HG03097 (cell line): ENCODE results near the gene LIN52.

Experiments used
- ATAC-seq: cut with Tn5 transposase; IDR thresholded peaks from one replicate; pipeline ENCODE4 v1.9.1; 2021; ENCODE audit not compliant: unreplicated experiment, low FRiP score

The LIN52 gene

DNA sequence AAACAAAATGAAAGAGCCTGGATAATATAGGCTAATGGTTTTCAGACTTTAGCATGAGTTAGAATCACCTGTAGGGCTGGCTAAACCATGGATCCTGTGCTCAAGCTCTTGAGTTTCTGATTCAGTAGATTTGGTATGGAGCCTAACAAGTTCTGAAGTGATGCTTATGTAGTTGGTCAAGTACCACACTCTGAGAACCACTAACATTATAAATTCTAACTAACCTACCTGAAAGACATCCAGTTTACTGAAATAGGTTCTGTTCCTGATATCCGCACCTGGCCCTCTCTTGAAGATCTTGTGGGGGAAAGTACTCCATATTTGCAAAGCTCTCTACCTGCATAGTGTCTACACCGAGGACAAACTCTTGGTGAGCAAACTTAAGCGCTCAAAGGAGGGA lies 95.1 kb downstream of the LIN52 start:
- ATAC-seq, result no peak

DNA sequence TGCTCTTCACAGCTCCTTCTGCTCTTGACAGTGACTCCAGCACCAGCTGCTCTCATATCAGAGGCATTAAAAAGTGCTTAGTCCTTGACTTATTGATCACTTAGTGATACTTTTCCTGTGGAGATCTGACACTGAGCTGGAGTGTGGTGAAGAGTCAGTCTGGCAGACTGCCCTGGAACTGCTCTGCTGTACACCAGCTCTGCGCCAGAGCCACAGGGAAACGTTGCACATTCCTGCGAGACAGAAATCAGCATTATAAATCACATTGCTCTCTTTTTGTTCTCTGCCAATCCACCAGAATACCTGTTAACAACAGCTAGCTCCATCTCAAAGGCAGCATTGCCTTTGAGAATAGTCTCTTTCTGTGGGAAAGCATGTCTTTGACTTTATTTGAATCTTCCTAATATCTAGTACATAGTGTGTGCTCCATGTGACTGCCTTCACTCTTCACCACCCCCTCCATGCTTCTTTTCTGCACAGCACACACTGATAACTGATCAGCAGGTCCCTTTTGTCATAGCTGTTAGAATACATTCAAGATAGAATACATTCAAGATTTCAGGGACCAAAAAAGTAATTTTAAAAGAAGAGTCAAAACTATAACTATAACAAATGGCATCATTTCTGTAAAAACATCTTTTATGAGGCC lies 106.3 kb downstream of the LIN52 start:
- ATAC-seq, result no peak

GRCh38 chr14:74194506-74195274 lies 109.9 kb downstream of the LIN52 start:
- ATAC-seq, result no peak

DNA sequence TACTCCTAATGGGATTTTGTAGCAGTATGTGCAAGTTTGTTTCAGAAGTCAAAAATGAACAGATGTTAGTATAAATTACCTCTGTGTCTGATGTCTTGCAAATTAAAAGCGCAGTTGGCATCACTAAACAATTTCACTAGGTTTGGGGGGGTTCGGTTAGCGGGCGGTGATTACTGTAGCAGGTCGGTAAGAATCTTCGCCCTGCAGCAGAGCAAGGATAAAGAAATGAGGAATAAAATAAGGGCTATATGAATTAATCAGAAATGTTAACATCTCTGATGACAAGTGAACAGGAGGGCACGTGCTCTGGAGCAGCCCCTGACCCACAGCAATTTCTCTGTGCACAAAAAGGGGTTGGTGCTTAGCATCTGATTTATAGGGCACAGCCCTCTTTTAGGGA lies 110.9 kb downstream of the LIN52 start:
- ATAC-seq, result no peak

- ATAC-seq, result no peak
Measured at GRCh38 chr14:74198441-74199234, 113.9 kb downstream of the LIN52 start.

GRCh38 chr14:74202113-74202512 lies 117.4 kb downstream of the LIN52 start:
- ATAC-seq, result no peak

DNA sequence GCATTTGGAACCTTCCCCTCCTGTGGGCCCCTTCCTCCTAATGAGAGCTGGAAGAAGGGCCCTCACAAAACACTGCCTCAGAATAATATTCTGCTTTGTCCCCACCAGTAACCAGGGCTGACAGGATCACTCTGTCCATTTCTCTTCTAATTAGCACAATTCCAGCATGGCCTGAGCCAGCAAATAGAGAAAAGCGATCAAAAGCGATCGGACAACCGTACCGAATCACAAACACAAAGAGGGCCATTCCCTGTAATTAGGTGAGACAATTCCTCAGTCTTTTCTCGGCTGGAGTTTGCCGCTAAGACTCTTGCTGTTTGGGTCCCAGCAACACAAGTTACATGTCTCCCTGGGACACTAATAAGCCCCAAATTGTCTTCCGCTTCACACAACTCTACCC lies 118.9 kb downstream of the LIN52 start:
- no peak for ATAC-seq

- ATAC-seq, result no peak
Measured at GRCh38 chr14:74204491-74204890, 119.7 kb downstream of the LIN52 start.

- ATAC-seq, result no peak
Measured at GRCh38 chr14:74205882-74206281, 121.1 kb downstream of the LIN52 start.

DNA sequence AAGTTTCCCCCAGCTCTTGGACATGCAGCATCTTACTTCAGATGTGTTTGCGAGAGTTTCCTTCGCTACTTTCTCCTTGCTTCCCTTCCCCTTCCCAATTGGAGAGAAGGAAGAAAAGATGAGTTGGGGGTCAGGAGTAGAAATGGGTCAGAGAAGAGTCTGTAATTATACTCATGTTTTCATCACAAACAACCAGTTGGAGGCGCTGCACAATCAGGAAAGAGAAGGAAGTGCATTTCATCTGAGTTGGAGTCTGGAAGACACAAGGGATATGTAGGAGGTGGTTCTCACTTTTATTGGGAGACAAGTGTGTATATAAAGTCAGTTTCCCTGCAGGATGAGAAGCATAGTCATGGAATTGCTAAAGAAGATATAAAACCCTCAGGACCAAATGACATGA lies 123.2 kb downstream of the LIN52 start:
- no peak for ATAC-seq

- ATAC-seq, result no peak
Measured at GRCh38 chr14:74208642-74209041, 123.9 kb downstream of the LIN52 start.

DNA sequence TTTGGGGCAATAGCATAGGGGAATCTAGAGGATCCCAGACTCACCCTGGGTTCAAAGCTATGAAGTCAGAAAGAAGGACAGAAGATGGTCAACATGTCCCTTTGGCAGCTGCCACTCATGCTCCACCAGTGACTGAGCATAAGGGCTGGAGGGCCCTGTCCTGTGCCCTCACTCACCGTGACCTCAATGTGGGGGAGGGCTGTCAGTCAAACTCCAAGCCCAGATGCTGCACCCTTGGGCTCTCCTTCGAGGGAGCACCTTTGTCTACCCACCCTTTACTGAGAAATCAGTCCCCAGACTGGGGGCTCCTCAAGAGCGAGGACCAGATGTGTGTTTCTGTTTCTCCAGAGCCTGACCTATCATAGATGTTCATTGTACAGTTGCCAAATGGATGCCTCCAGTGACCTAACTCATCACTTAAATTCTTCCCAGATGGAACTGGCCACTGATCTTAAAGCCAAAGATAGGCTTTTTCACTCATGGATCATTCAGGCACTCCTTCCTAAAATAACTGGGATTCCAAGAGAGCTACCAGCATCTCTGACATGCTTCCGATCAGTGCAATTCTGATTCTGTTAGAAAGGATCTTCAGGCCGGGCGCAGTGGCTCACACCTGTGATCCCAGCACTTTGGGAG lies 127.3 kb downstream of the LIN52 start:
- no peak for ATAC-seq

GRCh38 chr14:74213907-74214803 lies 129.4 kb downstream of the LIN52 start:
- ATAC-seq, result no peak

DNA sequence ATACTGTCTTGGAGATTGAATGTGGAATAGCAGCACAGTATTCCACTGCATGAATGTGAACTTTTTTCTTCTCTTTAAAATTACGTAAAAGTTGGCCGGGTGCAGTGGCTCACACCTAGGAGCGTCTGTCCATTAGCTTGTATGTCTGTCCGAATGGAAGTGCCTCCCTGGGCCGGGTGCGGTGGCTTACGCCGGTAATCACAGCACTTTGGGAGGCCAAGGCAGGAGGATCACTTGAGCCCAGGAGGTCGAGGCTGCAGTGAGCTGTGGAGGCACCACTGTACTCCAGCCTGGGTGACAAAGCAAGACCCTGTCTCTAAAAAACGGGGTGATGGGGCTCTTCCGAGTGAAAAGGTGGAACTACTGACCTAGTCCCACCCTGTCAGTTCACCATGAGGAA lies 131.9 kb downstream of the LIN52 start:
- no peak for ATAC-seq

DNA sequence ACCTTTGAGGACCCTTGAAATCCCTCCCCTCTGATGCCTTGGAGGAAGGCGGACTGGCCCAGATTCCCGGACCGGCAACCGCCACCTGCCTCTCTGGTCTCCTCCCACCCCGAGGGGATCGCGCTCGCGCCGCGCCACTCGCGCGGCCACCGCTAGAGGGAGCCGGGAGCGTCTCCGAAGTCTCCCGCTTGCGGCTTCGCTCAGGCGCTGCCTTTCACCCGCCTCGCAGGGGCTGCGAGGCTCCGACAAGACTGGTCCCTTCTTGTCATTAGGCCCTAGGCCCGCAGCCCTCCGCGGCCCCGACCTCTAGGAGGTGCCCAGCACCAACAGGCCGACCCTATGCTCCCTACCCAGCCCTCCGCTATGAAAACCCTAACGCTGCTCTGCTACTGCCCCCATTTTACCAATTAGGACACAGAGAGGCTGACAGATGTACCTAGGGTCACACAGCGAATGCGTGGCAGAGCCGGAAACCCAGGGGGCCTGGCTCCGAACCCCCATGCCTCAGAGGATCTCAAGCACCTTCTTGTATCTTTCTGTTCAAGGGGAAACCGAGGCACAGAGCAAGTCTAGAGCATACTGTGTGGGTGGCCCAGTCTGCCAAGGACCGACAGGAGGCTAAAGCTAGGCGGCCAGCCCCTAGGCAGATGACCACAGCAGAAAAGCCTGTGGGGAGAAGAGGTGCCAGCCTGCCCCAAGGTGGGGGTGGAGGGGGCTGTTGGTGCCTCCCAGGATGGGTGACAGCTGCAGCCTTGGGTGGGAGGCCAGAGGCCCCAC lies 133.1 kb downstream of the LIN52 start:
- no peak for ATAC-seq

DNA sequence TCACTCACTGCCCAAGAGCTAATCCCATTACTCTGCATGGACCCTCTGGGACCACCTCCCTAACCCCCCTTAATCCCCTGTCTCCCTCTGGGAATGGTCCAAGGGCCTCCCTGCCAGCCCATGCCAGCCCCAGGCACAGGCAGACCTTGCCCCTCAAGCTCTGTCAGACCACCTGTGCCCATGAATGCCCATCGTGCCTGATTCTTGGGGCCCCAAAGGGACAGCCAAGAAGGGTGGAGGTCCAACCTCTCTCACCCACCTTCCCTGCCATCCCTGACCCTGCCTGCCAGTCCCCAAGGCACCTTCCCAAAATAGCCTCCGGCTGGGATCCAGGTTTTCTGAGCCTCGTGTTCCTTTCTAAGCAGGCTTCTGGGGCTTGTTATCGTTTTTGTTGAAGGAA lies 133.7 kb downstream of the LIN52 start:
- no peak for ATAC-seq

GRCh38 chr14:74219277-74220205 lies 134.8 kb downstream of the LIN52 start:
- ATAC-seq, result no peak

GRCh38 chr14:74220991-74221390 lies 136.2 kb downstream of the LIN52 start:
- no peak for ATAC-seq
